Bronchial epithelial cell (primary cell): ENCODE results near the gene KIAA0930. TPM values are rescaled to one million over a fixed set of nuclear protein-coding genes. Genes with fewer than 3 reads are reported as not detected.

Experiments used
- DNase-seq: peaks from one replicate; pipeline ENCODE4 v3.0.0-alpha.2; 2010; ENCODE audit warnings: low read depth
- FAIRE-seq: peaks from 2 replicates; lab custom pipeline; 2011; peaks lifted over from hg19 to GRCh38; lab: Jason Lieb, UNC
- H3K27me3 ChIP-seq: 2 replicates; pipeline ENCODE4 v1.5.1; 2011; ENCODE audit warnings: low read length; ENCODE audit not compliant: control insufficient read depth, insufficient read depth
- H3K36me3 ChIP-seq: 2 replicates; pipeline ENCODE4 v1.5.1; 2011; ENCODE audit warnings: low read length; ENCODE audit not compliant: control insufficient read depth, insufficient read depth
- H3K4me3 ChIP-seq: 2 replicates; pipeline ENCODE4 v1.5.1; 2011; ENCODE audit warnings: mild to moderate bottlenecking, low read depth, low read length, control low read depth
- CTCF ChIP-seq: IDR thresholded peaks from 2 replicates; pipeline ENCODE4 v1.5.1; 2011; ENCODE audit warnings: mild to moderate bottlenecking, moderate library complexity, low read length, control low read depth, inconsistent platforms; ENCODE audit not compliant: insufficient read depth, severe bottlenecking
- total RNA-seq: library from RNA; depleted of rRNA; stranded (reverse); fragments of >200 nt; gene quantifications from 2 replicates; pipeline ENCODE4 v1.2.1, GENCODE V29; 2014

The KIAA0930 gene
- total RNA-seq: 72.1 and 78.5 TPM in 2 replicates

DNA sequence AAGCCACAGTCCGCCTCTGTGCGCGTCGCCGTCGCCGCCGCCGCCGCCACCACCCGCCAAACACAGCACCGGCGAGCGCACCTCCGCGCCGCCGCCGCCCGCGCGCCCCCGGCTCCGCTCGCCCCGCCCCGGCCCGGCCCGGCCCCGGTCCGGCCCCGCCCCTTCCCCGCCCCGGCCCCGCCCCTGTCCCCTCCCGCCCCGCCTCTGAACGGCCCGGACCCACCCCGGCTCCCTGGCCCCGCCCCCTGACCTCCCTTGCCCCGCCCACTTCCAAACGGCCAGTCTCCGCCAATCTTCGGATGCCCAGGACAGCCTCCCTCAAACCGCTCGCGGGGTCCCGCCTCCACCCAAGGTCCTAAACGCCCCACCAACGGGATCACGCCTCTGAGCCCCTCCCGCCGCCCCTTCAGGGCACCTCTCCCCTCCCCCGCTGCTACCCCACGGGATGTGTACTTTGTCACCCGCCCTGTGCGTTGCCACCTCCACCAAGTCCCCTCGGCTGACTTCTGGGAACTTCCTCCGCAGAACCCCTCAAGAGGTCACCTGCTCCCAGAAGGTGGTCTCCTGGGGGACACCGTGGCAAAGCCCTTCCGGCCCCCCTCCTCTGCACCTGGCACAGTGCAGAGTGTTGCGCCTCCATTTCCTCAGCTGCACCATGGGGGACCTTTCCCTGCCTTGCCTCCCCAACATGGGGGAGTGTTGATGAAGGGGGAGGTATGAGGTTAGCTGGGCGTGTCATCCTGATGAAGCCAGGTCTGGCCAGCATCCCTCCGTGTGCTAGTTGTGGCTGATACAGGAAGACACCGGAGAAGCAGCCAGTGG is at the start of gene KIAA0930:
Gene KIAA0930, minus strand, starts transcription at position 85 of the 822 bp plus-strand sequence. CDS start 191 bp downstream, outside the sequence.
- peak within 1 kb of the TSS; percentile 85 for H3K4me3 ChIP-seq
- DNase-seq: no peak
- no peak for FAIRE-seq
- TF ChIP-seq CTCF: no peak
- no peaks in the 10 kb centered on the region for H3K27me3 ChIP-seq
- peaks cover 17% of the 10 kb centered on the region for H3K36me3 ChIP-seq

DNA sequence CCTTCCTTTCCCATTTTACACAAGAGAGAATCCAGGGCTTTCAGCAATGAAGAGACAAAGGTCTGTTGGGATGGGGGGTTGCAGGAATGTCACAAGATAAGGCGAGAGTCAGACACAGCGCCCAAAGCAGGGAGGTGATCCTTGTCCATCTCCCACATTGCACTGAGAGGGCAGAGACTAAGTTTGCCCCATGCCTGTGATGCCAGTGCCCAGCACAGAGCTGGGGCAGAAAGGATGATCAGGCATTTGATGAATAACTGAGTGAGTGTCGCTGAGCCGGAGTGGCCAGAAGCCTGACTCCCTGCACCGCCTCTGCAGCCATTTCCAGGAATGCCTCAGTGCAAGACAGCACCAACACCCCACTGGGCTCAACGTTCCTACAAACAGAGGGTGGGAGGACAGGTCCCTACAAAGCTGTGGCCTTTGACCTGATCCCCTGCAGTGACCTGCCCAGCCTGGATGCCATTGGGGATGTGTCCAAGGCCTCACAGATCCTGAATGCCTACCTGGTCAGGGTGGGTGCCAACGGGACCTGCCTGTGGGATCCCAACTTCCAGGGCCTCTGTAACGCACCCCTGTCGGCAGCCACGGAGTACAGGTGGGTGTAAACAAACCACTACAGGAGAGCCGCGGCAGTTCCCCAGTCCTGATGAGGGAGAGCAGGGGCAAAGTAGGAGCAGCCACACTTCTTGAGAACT is 46.3 kb upstream of the KIAA0930 start:
- no peak for DNase-seq
- peaks cover 9% of the 10 kb centered on the region for H3K27me3 ChIP-seq
- no peak for TF ChIP-seq CTCF
- no peak for FAIRE-seq
- H3K36me3 ChIP-seq: no peaks in the 10 kb centered on the region
- H3K4me3 ChIP-seq: no peak overlapping the region

DNA sequence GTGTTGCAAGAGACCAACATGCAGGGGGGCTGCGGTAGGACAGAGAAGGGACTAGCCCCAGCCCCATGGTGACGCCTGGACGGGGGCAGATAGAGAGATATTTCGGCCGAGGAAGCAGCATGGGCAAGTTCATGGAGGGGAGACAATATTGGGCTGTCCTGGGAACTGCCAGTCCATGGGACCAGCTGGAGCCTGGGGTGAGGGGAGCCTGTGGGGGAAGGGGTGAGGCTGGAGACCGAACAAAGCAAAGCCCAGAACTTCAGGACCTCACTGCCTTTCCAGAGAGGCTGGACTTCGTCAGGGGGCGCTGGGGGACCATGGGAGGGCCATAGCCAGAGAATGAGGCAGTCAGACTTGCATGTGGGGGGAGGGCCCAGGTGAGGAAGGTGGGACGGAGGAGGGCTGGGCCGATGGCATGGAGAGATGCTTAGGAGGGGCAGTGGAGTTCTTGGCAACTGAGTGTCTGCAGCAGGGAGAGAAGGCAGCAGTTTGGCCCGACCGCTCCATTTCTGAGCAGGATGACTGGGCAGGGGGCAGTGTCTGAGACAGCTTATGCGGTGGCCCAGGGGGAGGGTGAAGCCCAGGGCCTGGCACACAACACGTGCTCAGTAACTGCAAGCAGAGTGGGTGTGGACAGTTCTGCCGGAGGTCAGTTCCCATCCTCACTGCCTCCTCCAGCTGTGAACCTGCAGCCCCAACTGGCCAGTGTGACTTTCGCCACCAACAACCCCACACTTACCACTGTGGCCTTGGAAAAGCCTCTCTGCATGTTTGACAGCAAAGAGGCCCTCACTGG is 44.8 kb upstream of the KIAA0930 start:
- Histone ChIP-seq H3K4me3 (no peak overlapping the region), H3K36me3 (no peaks in the 10 kb centered on the region), H3K27me3 (peaks cover 9% of the 10 kb centered on the region)
- DNase-seq: no peak
- no peak for TF ChIP-seq CTCF
- FAIRE-seq: no peak

DNA sequence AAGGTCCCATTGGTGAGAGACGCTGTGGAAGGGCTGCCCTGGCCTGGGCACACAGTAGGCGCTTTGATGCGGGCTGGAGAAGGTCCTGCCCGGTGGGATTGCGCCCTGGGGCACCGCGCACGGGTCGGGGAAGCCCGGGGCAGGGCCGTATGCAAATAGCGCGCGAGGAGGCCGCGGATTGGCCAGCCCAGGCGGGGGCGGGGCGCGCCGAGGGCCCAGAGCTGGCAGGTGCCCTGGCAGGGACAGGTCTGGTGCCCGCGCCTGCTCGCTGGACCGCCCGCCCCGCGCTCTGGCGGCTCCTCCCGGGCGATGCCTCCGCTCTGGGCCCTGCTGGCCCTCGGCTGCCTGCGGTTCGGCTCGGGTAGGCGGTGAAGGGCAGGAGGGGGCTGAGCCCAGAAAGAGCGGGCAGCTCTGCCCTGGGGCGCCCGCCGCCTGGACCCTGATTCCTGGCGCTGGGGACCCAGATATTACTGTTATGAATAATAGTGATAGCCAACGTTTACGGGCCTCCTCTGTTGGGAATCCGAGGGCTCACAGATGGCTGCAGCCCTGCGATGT is 44.1 kb upstream of the KIAA0930 start, which contains the start of gene UPK3A:
Gene UPK3A, plus strand, starts transcription at position 245 of the 558 bp plus-strand sequence. Its CDS starts 65 bp downstream, at position 310.
- DNase-seq (no peak), FAIRE-seq (no peak)

More for the DNA sequence above, 44.1 kb upstream of the KIAA0930 start, which contains the start of gene UPK3A:
- Histone ChIP-seq H3K27me3 (peaks cover 9% of the 10 kb centered on the region), H3K4me3 (no peak within 1 kb of the TSS), H3K36me3 (no peaks in the 10 kb centered on the region)
- TF ChIP-seq CTCF: no peak
